Measurements from ENCODE around the gene TMEM107.
A peak's percentile ranks its signal among the peaks of the same experiment; 100 is the strongest.

TMEM107 gene

DNA sequence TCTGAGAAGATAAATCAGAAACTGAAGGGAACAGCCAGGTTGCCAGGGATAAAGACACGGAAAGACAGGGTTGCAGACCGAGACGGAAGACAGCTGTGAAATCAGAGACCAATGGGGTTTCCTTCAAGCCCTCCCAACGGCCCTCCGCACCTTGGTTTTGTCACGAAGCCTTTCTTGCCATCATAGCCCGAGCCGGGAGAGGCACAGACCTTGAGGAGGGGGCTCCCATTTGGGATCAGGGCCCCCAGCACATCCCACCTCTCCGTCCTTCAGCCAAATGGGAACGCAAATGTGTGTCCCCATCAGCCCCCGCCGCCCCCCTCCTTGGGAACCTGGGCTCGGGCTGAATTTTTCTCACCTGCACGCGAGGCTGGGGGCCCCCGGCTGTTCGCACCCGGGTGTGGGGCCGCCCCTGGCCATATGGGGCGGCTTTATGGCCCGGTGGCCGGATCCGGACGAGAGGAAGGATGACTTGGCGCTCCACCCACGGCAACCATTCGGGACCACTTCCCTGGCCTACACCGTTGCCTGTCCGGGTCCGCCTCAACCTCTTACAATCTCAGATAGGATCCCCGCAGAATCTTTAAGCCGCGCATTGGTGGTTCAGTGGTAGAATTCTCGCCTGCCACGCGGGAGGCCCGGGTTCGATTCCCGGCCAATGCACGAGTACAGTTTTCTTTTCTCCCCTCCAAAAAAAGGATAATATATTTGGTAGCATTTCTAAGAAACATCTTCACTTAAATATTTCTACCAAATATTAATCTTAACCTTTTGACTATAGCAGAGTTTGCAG lies 50.8 kb downstream of the TMEM107 start:
- peaks cover 66 to 72% of the 10 kb centered on the region in 2 experiments for H3K4me1 ChIP-seq (ENCODE audit: control insufficient read depth in 1 of 2, insufficient read depth in 1 of 2, low read depth in 1 of 2, low read length in 1 of 2)
- H3K27ac ChIP-seq = no peak overlapping the region
- H3K4me3 ChIP-seq (ENCODE audit: low read depth in 1 of 2, low read length in 1 of 2) = peak overlapping the region; percentile 24 to 49
- H3K36me3 ChIP-seq = no peaks in the 10 kb centered on the region
- TF ChIP-seq, protein P1, sequence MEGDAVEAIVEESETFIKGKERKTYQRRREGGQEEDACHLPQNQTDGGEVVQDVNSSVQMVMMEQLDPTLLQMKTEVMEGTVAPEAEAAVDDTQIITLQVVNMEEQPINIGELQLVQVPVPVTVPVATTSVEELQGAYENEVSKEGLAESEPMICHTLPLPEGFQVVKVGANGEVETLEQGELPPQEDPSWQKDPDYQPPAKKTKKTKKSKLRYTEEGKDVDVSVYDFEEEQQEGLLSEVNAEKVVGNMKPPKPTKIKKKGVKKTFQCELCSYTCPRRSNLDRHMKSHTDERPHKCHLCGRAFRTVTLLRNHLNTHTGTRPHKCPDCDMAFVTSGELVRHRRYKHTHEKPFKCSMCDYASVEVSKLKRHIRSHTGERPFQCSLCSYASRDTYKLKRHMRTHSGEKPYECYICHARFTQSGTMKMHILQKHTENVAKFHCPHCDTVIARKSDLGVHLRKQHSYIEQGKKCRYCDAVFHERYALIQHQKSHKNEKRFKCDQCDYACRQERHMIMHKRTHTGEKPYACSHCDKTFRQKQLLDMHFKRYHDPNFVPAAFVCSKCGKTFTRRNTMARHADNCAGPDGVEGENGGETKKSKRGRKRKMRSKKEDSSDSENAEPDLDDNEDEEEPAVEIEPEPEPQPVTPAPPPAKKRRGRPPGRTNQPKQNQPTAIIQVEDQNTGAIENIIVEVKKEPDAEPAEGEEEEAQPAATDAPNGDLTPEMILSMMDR (IDR thresholded peaks at IDR 0.05) = no peak
- peaks cover 100% of the 10 kb centered on the region for H3K27me3 ChIP-seq
- H3K9me3 ChIP-seq = no peaks in the 10 kb centered on the region

DNA sequence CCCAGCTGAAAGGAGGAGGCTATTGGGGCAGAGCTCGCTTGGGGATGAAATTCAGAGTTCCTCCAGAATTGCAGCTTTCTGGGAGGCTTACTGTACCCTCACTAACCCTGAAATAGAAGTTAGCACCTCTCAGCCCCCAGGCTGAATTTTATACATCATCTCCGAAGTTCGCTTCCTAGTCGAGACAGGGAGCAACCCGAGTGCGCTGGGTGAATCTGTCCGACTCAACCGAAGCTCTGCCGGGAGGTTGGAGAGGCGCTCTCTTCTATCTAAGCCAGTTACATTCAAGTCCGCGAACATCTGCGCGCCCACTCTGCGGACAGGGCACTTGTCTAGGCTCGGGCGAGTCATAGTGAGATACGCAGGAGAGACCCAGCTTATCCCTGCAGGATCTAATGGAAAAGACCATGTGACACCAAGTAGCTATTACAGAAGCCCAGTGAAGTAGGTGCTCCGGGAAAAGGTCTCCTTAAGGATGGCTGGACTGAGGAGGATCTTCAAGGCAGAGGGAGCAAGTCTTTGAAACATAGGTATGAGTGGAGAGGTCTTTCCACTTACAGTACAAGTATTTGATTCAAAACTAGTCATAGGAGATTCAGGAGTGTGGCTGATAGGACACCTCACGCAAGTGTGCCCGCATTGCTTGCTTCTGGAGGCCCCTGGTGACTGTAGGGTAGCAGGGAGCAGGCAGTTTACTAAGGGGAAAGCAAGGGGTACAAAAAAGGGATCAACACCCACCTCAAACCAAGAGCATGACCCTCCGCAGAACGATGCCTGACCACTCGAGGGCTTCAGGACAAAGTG lies 51.6 kb downstream of the TMEM107 start:
- Histone ChIP-seq H3K27ac (no peak overlapping the region), H3K4me3 (ENCODE audit: low read depth in 1 of 2, low read length in 1 of 2) (peak overlapping the region in 1 of 2 experiments; percentile 60), H3K27me3 (peaks cover 100% of the 10 kb centered on the region), H3K4me1 (ENCODE audit: control insufficient read depth in 1 of 2, insufficient read depth in 1 of 2, low read depth in 1 of 2, low read length in 1 of 2) (peaks cover 74 to 80% of the 10 kb centered on the region in 2 experiments), H3K9me3 (no peaks in the 10 kb centered on the region), H3K36me3 (no peaks in the 10 kb centered on the region)
- TF ChIP-seq, protein P1 (IDR thresholded peaks at IDR 0.05) = no peak

GRCh38 chr17:8123695-8124349 lies 52.4 kb downstream of the TMEM107 start, which contains the start of gene HES7:
TSS of gene HES7 (minus strand) at chr17:8124106. CDS start at chr17:8124084, 22 bp downstream.
- H3K9me3 ChIP-seq = no peaks in the 10 kb centered on the region
- H3K36me3 ChIP-seq = no peaks in the 10 kb centered on the region
- TF ChIP-seq, protein P1 (IDR thresholded peaks at IDR 0.05) = no peak
- H3K4me3 ChIP-seq (ENCODE audit: low read depth in 1 of 2, low read length in 1 of 2) = peak within 1 kb of the TSS in 1 of 2 experiments; percentile 60
- no peak within 1 kb of the TSS for H3K27ac ChIP-seq
- H3K4me1 ChIP-seq (ENCODE audit: control insufficient read depth in 1 of 2, insufficient read depth in 1 of 2, low read depth in 1 of 2, low read length in 1 of 2) = peaks cover 82 to 87% of the 10 kb centered on the region in 2 experiments
- peaks cover 100% of the 10 kb centered on the region for H3K27me3 ChIP-seq

- Histone ChIP-seq H3K27ac (no peak overlapping the region), H3K27me3 (peaks cover 100% of the 10 kb centered on the region), H3K36me3 (no peaks in the 10 kb centered on the region), H3K4me3 (ENCODE audit: low read depth in 1 of 2, low read length in 1 of 2) (peak overlapping the region in 1 of 2 experiments; percentile 60), H3K4me1 (ENCODE audit: control insufficient read depth in 1 of 2, insufficient read depth in 1 of 2, low read depth in 1 of 2, low read length in 1 of 2) (peaks cover 89 to 94% of the 10 kb centered on the region in 2 experiments), H3K9me3 (no peaks in the 10 kb centered on the region)
- TF ChIP-seq, protein P1 (IDR thresholded peaks at IDR 0.05) = no peak
These were observed 53.1 kb downstream of the TMEM107 start for GRCh38 chr17:8122924-8123694.
